ENCODE results near the gene UTP25. TPM values are rescaled to one million over a fixed set of nuclear protein-coding genes. Genes with fewer than 3 reads are reported as not detected.

Gene UTP25
- total RNA-seq, 1 donor from 2014 or later, result 6.8 TPM

DNA sequence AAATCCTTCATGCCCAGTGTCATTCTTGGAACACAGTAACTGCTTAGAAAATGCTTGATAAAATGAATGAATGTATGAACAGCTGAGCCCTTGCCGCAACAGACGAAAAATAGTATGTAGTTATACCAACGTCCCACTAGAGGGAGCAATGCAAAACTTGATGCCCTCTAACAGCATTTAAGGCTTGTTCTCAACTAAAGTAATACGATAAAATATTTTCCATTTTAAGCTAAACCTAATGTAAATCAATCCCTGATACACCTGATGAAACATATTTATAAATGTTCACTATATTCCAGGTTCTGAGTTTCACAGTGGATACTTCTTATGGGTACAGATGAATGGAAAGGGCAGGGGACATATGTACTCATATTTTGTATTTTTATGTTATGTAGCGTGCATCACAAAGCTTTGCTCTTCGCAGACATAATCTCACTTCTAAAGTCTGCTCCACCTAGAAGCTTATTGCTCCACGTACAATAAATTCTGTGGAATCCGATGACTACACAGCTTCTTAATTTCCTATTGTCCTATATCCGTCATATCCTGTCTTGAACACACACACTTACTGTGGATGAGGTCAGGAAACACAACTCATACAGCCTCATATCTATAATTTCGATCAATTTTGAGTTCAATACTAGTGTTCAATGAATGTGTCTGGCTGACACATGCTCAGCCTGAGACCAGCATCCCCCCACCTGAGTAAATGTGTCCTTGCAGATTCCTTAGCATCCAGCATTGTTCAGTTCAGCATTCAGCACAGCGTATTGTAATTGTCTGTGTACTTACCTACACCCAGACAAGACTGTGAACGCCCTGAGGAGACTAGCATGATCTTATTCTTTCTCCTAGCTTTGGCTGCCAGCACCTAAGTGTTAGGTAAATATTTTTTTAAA, 4.4 kb upstream of the UTP25 start:
- no peak for DNase-seq (ENCODE audit: low read depth, low spot score)
- Mint-ChIP-seq H3K27ac (ENCODE audit: unreplicated experiment) (no peak overlapping the region), H3K4me1 (peaks cover 13% of the 10 kb centered on the region), H3K36me3 (ENCODE audit: low read depth) (no peaks in the 10 kb centered on the region), H3K4me3 (peak overlapping the region; percentile 47), H3K27me3 (ENCODE audit: low read depth) (peaks cover 51% of the 10 kb centered on the region), H3K9me3 (peaks cover 3% of the 10 kb centered on the region)
- TF ChIP-seq CTCF (conservative IDR thresholded peaks at IDR 0.05), result peak; percentile 81

DNA sequence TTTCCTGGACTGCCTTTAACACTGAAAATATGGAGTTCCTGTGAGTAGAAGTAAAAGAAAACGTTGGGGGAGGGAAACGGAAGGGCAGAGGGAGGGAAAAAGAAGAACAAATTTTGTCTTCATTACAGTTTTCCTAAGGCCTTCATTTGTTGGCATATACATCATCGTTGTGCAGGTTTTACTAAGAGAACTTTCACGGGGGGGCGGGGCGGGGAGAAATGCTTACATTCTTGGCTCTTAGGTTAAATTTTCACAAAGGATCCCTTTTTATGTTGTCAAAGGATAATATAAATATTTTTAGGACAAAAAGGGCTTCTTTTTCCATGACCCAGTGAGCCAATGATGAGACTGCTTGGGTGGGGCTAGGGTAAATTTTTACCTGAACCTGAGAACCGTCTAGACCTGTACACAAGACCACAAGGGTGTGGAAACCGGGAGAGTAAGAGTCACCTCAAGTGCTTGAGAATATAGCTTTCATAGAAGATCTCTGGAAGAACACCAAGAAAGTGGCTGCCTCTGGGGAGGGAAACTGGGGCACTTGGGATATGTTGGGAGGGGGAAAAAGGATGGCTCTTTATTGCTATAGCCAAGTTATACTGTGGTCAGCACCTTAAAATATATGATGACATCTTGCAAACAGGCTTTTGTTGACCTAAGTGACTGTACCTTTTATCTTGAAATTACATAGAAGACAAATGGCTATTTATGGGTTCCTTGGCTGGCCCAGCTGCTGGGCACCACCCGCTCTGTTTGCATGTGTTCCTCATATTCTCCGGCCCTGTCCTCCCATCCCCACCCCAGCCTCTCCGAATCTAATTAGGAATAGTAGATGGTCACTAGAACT, 2.0 kb upstream of the UTP25 start:
- no peak overlapping the region for H3K27ac Mint-ChIP-seq (ENCODE audit: unreplicated experiment)
- H3K27me3 Mint-ChIP-seq (ENCODE audit: low read depth), result peaks cover 31% of the 10 kb centered on the region
- DNase-seq (ENCODE audit: low read depth, low spot score), result no peak
- H3K4me1 Mint-ChIP-seq, result peaks cover 18% of the 10 kb centered on the region
- no peak for TF ChIP-seq CTCF (conservative IDR thresholded peaks at IDR 0.05)
- H3K4me3 Mint-ChIP-seq, result peak overlapping the region; percentile 71
- peaks cover 3% of the 10 kb centered on the region for H3K9me3 Mint-ChIP-seq
- H3K36me3 Mint-ChIP-seq (ENCODE audit: low read depth), result no peaks in the 10 kb centered on the region

- H3K4me3 Mint-ChIP-seq, result peak overlapping the region; percentile 76
- no peak overlapping the region for H3K27ac Mint-ChIP-seq (ENCODE audit: unreplicated experiment)
- TF ChIP-seq CTCF (conservative IDR thresholded peaks at IDR 0.05), result no peak
- H3K27me3 Mint-ChIP-seq (ENCODE audit: low read depth), result peaks cover 14% of the 10 kb centered on the region
- H3K9me3 Mint-ChIP-seq, result peaks cover 3% of the 10 kb centered on the region
- DNase-seq (ENCODE audit: low read depth, low spot score), result no peak
- H3K4me1 Mint-ChIP-seq, result peaks cover 12% of the 10 kb centered on the region
- H3K36me3 Mint-ChIP-seq (ENCODE audit: low read depth), result peaks cover 2% of the 10 kb centered on the region
These were observed 1.9 kb downstream of the UTP25 start for GRCh38 chr1:209829716-209830115.

- H3K27ac Mint-ChIP-seq (ENCODE audit: unreplicated experiment), result no peak overlapping the region
- H3K4me1 Mint-ChIP-seq, result peaks cover 12% of the 10 kb centered on the region
- DNase-seq (ENCODE audit: low read depth, low spot score), result no peak
- H3K27me3 Mint-ChIP-seq (ENCODE audit: low read depth), result peaks cover 9% of the 10 kb centered on the region
- H3K9me3 Mint-ChIP-seq, result peaks cover 3% of the 10 kb centered on the region
- peaks cover 2% of the 10 kb centered on the region for H3K36me3 Mint-ChIP-seq (ENCODE audit: low read depth)
- no peak for TF ChIP-seq CTCF (conservative IDR thresholded peaks at IDR 0.05)
- peak overlapping the region; percentile 18 for H3K4me3 Mint-ChIP-seq
These were observed 3.0 kb downstream of the UTP25 start for GRCh38 chr1:209830722-209831121.

DNA sequence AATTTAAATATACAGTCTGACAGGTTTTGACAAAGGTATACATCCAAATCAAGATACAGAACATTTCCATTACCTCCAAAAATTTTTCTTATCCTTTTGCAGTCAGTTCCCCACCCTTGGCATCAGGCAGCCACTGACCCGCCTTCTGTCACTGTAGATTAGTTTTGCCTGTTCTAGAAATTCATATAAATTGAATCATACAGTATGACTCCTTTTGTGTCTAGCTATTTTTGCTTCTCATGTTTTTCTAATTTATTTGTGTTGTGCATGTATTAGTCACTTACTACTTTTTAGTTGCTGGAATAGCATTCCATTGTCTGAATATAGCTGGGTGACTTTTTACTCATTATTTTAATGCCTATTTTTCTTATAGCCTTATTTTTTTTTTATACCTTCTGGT, 3.8 kb downstream of the UTP25 start:
- H3K4me1 Mint-ChIP-seq, result peaks cover 12% of the 10 kb centered on the region
- peaks cover 2% of the 10 kb centered on the region for H3K36me3 Mint-ChIP-seq (ENCODE audit: low read depth)
- H3K27me3 Mint-ChIP-seq (ENCODE audit: low read depth), result peaks cover 3% of the 10 kb centered on the region
- no peak overlapping the region for H3K4me3 Mint-ChIP-seq
- no peak for TF ChIP-seq CTCF (conservative IDR thresholded peaks at IDR 0.05)
- H3K9me3 Mint-ChIP-seq, result peaks cover 3% of the 10 kb centered on the region
- H3K27ac Mint-ChIP-seq (ENCODE audit: unreplicated experiment), result no peak overlapping the region
- no peak for DNase-seq (ENCODE audit: low read depth, low spot score)

Data from neural crest cell (in vitro differentiated cells).